GM21423 (cell line): Measurements from ENCODE around the gene SLAMF6.

Experiments used
- ATAC-seq: cut with Tn5 transposase; IDR thresholded peaks from one replicate; pipeline ENCODE4 v1.9.1; 2021; ENCODE audit warnings: mild to moderate bottlenecking, moderate library complexity; ENCODE audit not compliant: unreplicated experiment

SLAMF6 gene

GRCh38 chr1:160437432-160438316 lies 85.4 kb downstream of the SLAMF6 start:
- peak; percentile 66 for ATAC-seq

GRCh38 chr1:160436966-160437365 lies 86.1 kb downstream of the SLAMF6 start:
- ATAC-seq: no peak
